ENCODE measurements around the gene OOSP1.
"Not testable (repeated sequence)": the region's sequence is repeated elsewhere in the genome, so short reads cannot be mapped to it uniquely, and the experiment has no call there.

The OOSP1 gene, protein sequence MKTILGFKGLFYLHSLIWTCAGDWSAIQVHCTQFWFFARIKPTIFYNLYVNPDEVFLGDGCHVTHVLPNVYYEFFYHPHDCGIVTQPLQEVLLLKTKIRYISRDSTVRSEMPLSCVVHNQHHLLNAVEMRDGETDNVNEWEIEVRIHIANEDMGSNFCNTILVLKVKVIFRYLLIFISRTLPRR
- total RNA-seq, result 0 reads per million in 9 experiments

GRCh38 chr11:59938132-59938531 lies at the start of gene OOSP1:
OOSP1 (plus strand) TSS chr11:59938432; CDS start chr11:59938455, 23 bp downstream.
- Mint-ChIP-seq H3K27ac (no peak within 1 kb of the TSS), H3K36me3 (ENCODE audit: insufficient read depth) (no peaks in the 10 kb centered on the region), H3K9me3 (no peaks in the 10 kb centered on the region), H3K4me1 (ENCODE audit: low read depth in 2 of 2) (no peaks in the 10 kb centered on the region), H3K27me3 (peaks cover 26 to 33% of the 10 kb centered on the region in 2 donors), H3K4me3 (no peak within 1 kb of the TSS)
- ATAC-seq (replicated peaks) (no peak), DNase-seq (no peak)

GRCh38 chr11:59891781-59892181 lies 46.5 kb upstream of the OOSP1 start:
- Mint-ChIP-seq H3K27ac (no peak overlapping the region), H3K4me3 (no peak overlapping the region), H3K9me3 (peaks cover 11 to 12% of the 10 kb centered on the region in 2 donors), H3K27me3 (peaks cover 29 to 54% of the 10 kb centered on the region in 2 donors), H3K4me1 (ENCODE audit: low read depth in 2 of 2) (no peaks in the 10 kb centered on the region), H3K36me3 (ENCODE audit: insufficient read depth) (no peaks in the 10 kb centered on the region)
- DNase-seq (no peak), ATAC-seq (replicated peaks) (no peak)

- no peaks in the 10 kb centered on the region for H3K36me3 Mint-ChIP-seq (ENCODE audit: insufficient read depth)
- peaks cover 0 to 7% of the 10 kb centered on the region in 2 donors for H3K9me3 Mint-ChIP-seq
- no peaks in the 10 kb centered on the region for H3K4me1 Mint-ChIP-seq (ENCODE audit: low read depth in 2 of 2)
- ATAC-seq (replicated peaks) (no peak), DNase-seq (no peak)
- H3K4me3 Mint-ChIP-seq, result no peak overlapping the region
- H3K27me3 Mint-ChIP-seq, result peaks cover 33 to 41% of the 10 kb centered on the region in 2 donors
- no peak overlapping the region for H3K27ac Mint-ChIP-seq
These were observed 43.6 kb upstream of the OOSP1 start for GRCh38 chr11:59894616-59895015.

- Mint-ChIP-seq H3K27me3 (peaks cover 28 to 41% of the 10 kb centered on the region in 2 donors), H3K4me3 (no peak overlapping the region), H3K4me1 (ENCODE audit: low read depth in 2 of 2) (no peaks in the 10 kb centered on the region), H3K36me3 (ENCODE audit: insufficient read depth) (no peaks in the 10 kb centered on the region), H3K9me3 (peaks cover 0 to 2% of the 10 kb centered on the region in 2 donors), H3K27ac (no peak overlapping the region)
- no peak for ATAC-seq (replicated peaks)
- DNase-seq, result no peak
These were observed 40.2 kb upstream of the OOSP1 start for GRCh38 chr11:59898046-59898445.

DNA sequence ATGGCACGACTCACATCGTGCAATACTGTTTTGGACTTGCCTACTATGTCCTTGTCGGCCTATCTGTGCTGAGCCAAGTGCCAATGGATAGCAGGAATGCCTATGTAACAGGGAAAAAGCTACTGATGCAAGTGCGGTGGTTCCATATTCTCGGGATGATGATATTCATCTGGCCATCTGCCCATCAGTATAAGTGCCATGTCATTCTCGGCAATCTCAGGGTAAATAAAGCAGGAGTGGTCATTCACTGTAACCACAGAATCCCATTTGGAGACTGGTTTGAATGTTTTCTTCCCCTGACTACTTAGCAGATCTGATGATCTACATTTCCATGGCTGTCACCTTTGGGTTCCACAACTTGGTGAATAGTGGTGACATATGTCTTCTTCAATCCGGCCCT lies 39.6 kb upstream of the OOSP1 start:
- Mint-ChIP-seq H3K4me1 (ENCODE audit: low read depth in 2 of 2) (no peaks in the 10 kb centered on the region), H3K27me3 (peaks cover 25 to 35% of the 10 kb centered on the region in 2 donors), H3K27ac (no peak overlapping the region), H3K4me3 (no peak overlapping the region), H3K9me3 (peaks cover 0 to 2% of the 10 kb centered on the region in 2 donors), H3K36me3 (ENCODE audit: insufficient read depth) (no peaks in the 10 kb centered on the region)
- ATAC-seq (replicated peaks), result no peak
- no peak for DNase-seq

DNA sequence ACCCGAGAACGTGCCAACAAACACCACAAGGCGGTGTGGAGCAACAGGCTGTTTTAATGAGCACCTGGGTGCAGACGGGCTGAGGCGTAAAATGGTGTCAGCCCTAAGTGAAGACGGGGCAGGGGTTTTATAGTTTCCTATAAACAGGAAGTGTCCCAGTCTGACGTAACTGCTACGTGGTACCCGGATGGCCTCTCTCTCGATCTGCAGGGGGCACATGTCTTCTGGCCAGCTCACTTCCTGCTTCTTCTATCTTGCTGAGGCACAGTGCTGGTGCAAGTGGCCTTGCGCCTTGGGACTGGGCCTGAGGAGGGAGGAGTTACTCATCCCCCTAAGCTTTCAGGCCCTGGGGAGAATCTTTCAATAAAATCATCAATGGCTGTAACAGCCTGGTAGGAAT lies 38.7 kb upstream of the OOSP1 start:
- Mint-ChIP-seq H3K27ac (no peak overlapping the region), H3K4me3 (no peak overlapping the region), H3K36me3 (ENCODE audit: insufficient read depth) (no peaks in the 10 kb centered on the region), H3K27me3 (peaks cover 20 to 26% of the 10 kb centered on the region in 2 donors), H3K4me1 (ENCODE audit: low read depth in 2 of 2) (no peaks in the 10 kb centered on the region), H3K9me3 (peaks cover 0 to 2% of the 10 kb centered on the region in 2 donors)
- ATAC-seq (replicated peaks) (no peak), DNase-seq (no peak)

- no peaks in the 10 kb centered on the region for H3K4me1 Mint-ChIP-seq (ENCODE audit: low read depth in 2 of 2)
- no peaks in the 10 kb centered on the region for H3K36me3 Mint-ChIP-seq (ENCODE audit: insufficient read depth)
- no peak overlapping the region for H3K4me3 Mint-ChIP-seq
- H3K27ac Mint-ChIP-seq, result no peak overlapping the region
- DNase-seq (no peak), ATAC-seq (replicated peaks) (no peak)
- H3K9me3 Mint-ChIP-seq, result peaks cover 0 to 2% of the 10 kb centered on the region in 2 donors
- peaks cover 15 to 19% of the 10 kb centered on the region in 2 donors for H3K27me3 Mint-ChIP-seq
These were observed 37.7 kb upstream of the OOSP1 start for GRCh38 chr11:59900366-59901126.

GRCh38 chr11:59901306-59901705 lies 36.9 kb upstream of the OOSP1 start:
- peaks cover 2 to 5% of the 10 kb centered on the region in 2 donors for H3K9me3 Mint-ChIP-seq
- no peak overlapping the region for H3K27ac Mint-ChIP-seq
- DNase-seq (no peak), ATAC-seq (replicated peaks) (no peak)
- H3K27me3 Mint-ChIP-seq, result peaks cover 8 to 20% of the 10 kb centered on the region in 2 donors
- no peaks in the 10 kb centered on the region for H3K36me3 Mint-ChIP-seq (ENCODE audit: insufficient read depth)
- no peaks in the 10 kb centered on the region for H3K4me1 Mint-ChIP-seq (ENCODE audit: low read depth in 2 of 2)
- no peak overlapping the region for H3K4me3 Mint-ChIP-seq

- not testable (repeated sequence) for H3K9me3 Mint-ChIP-seq; H3K36me3 Mint-ChIP-seq (ENCODE audit: insufficient read depth); H3K4me1 Mint-ChIP-seq (ENCODE audit: low read depth in 2 of 2); ATAC-seq (replicated peaks); DNase-seq; H3K27ac Mint-ChIP-seq; H3K4me3 Mint-ChIP-seq
- peaks cover 9 to 34% of the 10 kb centered on the region in 2 donors for H3K27me3 Mint-ChIP-seq
These were observed 34.7 kb upstream of the OOSP1 start for GRCh38 chr11:59903569-59903968.

DNA sequence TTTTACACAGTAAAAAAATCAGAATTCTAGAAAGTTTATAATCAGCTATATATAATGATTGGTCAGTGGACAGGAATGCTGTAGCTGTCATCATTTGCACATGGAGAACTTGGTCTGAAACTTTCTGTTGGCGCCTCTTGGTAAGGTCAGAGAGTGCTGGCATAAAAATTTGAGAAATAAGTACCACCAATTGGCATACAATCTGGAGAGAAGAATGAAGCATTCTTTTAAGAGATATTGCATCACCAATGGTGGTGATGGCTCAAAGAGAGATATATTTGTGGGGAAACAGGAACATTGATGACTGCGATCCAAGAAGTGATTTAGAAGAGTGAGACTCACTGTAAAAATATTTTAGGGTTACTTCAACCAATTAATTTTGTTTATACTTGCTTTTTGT lies 19.8 kb upstream of the OOSP1 start:
- Mint-ChIP-seq H3K27me3 (peaks cover 7 to 25% of the 10 kb centered on the region in 2 donors), H3K4me1 (ENCODE audit: low read depth in 2 of 2) (no peaks in the 10 kb centered on the region), H3K36me3 (ENCODE audit: insufficient read depth) (no peaks in the 10 kb centered on the region), H3K27ac (no peak overlapping the region), H3K9me3 (peaks cover 10 to 23% of the 10 kb centered on the region in 2 donors), H3K4me3 (no peak overlapping the region)
- DNase-seq (no peak), ATAC-seq (replicated peaks) (no peak)

GRCh38 chr11:59918987-59919589 lies 19.1 kb upstream of the OOSP1 start:
- Mint-ChIP-seq H3K36me3 (ENCODE audit: insufficient read depth) (no peaks in the 10 kb centered on the region), H3K4me1 (ENCODE audit: low read depth in 2 of 2) (no peaks in the 10 kb centered on the region), H3K4me3 (no peak overlapping the region), H3K27ac (no peak overlapping the region), H3K9me3 (peaks cover 13 to 23% of the 10 kb centered on the region in 2 donors), H3K27me3 (peaks cover 6 to 19% of the 10 kb centered on the region in 2 donors)
- ATAC-seq (replicated peaks), result no peak
- no peak for DNase-seq

GRCh38 chr11:59923813-59924212 lies 14.4 kb upstream of the OOSP1 start:
- H3K36me3 Mint-ChIP-seq (ENCODE audit: insufficient read depth), result no peaks in the 10 kb centered on the region
- no peak overlapping the region for H3K27ac Mint-ChIP-seq
- H3K4me1 Mint-ChIP-seq (ENCODE audit: low read depth in 2 of 2), result no peaks in the 10 kb centered on the region
- H3K4me3 Mint-ChIP-seq, result no peak overlapping the region
- H3K9me3 Mint-ChIP-seq, result peaks cover 17 to 31% of the 10 kb centered on the region in 2 donors
- peaks cover 5 to 6% of the 10 kb centered on the region in 2 donors for H3K27me3 Mint-ChIP-seq
- ATAC-seq (replicated peaks) (no peak), DNase-seq (no peak)

DNA sequence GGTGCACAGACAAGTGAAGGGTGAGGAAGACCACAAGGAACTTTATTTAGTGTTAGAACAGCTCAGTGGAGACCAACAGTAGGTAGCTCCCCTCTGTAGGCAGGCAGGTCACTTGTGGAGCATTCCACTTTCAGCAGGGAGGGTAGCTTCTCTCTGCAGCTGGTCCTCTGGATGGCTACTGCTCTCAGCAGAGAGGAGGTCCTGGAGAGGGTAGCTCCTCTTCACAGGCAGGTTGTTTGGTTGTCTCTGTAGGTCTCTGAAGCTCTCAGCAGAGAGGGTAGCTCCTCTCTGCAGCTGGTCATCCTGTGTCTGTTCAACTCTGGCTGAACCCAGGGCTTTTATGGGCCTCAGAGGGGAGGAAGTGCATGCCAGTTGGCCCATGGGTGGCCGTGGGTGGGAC lies 6.5 kb upstream of the OOSP1 start:
- H3K27ac Mint-ChIP-seq, result no peak overlapping the region

DNA sequence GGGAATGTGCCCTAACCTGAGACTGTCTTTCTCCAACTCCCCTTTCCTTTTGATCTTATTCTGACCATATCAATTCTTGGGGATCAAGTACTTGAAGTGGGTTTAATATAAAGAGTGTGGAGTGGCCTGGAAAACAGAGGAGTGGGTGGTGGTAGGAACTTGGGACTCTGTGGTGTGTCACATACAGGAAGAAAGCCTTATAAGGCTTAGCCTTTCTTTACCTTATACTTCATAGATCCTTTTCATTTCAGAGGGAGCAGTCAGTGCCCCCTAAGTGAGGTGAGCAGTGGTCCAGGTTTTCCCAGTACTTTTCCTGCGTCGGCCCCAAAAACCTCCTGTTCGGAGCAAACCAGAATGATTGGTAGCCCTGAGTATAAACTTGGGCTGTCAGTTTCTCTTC lies 486 bp downstream of the OOSP1 start:
- DNase-seq (no peak), ATAC-seq (replicated peaks) (no peak)
- Mint-ChIP-seq H3K4me3 (no peak overlapping the region), H3K9me3 (no peaks in the 10 kb centered on the region), H3K27ac (no peak overlapping the region), H3K36me3 (ENCODE audit: insufficient read depth) (no peaks in the 10 kb centered on the region), H3K27me3 (peaks cover 32% of the 10 kb centered on the region in 2 donors), H3K4me1 (ENCODE audit: low read depth in 2 of 2) (no peaks in the 10 kb centered on the region)

More for the DNA sequence above, 6.5 kb upstream of the OOSP1 start:
- ATAC-seq (replicated peaks) (no peak), DNase-seq (no peak)
- peaks cover 4 to 7% of the 10 kb centered on the region in 2 donors for H3K9me3 Mint-ChIP-seq
- H3K4me1 Mint-ChIP-seq (ENCODE audit: low read depth in 2 of 2), result no peaks in the 10 kb centered on the region
- H3K36me3 Mint-ChIP-seq (ENCODE audit: insufficient read depth), result no peaks in the 10 kb centered on the region
- no peak overlapping the region for H3K4me3 Mint-ChIP-seq
- H3K27me3 Mint-ChIP-seq, result peaks cover 9 to 21% of the 10 kb centered on the region in 2 donors

Measured in effector memory CD8-positive, alpha-beta T cell (primary cell).